ENCODE measurements around the gene F2RL2. TPM values are rescaled to one million over a fixed set of nuclear protein-coding genes. Genes with fewer than 3 reads are reported as not detected.

The F2RL2 gene
- total RNA-seq, 2 donors from 2014 or later = 0.10 to 1.4 TPM

DNA sequence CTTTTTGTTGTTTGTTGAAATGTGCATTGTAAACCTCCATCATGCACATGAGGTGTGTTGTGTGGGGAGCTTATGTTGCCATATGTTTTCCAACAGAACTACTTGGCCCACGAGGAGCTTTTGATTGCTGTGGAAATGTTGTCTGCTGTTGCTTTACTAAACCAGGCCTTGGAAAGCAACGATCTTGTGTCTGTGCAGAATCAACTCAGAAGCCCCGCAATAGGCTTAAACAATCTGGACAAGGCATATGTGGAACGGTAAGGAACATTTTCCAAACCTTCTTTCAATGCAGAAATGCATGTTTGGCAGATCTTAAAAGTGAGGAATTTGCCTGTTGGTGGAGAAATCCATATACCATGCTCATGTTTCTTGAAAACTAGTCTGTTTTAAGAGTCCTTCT, 22.5 kb downstream of the F2RL2 start:
- TF ChIP-seq, protein P1, sequence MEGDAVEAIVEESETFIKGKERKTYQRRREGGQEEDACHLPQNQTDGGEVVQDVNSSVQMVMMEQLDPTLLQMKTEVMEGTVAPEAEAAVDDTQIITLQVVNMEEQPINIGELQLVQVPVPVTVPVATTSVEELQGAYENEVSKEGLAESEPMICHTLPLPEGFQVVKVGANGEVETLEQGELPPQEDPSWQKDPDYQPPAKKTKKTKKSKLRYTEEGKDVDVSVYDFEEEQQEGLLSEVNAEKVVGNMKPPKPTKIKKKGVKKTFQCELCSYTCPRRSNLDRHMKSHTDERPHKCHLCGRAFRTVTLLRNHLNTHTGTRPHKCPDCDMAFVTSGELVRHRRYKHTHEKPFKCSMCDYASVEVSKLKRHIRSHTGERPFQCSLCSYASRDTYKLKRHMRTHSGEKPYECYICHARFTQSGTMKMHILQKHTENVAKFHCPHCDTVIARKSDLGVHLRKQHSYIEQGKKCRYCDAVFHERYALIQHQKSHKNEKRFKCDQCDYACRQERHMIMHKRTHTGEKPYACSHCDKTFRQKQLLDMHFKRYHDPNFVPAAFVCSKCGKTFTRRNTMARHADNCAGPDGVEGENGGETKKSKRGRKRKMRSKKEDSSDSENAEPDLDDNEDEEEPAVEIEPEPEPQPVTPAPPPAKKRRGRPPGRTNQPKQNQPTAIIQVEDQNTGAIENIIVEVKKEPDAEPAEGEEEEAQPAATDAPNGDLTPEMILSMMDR (IDR thresholded peaks at IDR 0.05) = no peak
- Histone ChIP-seq H3K4me1 (peaks cover 3% of the 10 kb centered on the region), H3K9me3 (no peaks in the 10 kb centered on the region), H3K4me3 (no peak overlapping the region), H3K9ac (ENCODE audit: low read depth in 2 of 2, low read length in 2 of 2) (no peak overlapping the region), H3K27ac (no peak overlapping the region), H3K27me3 (no peaks in the 10 kb centered on the region), H3K36me3 (no peaks in the 10 kb centered on the region)
- DNase-seq = no peak
- intact Hi-C loops (cut with DNase I) = loop anchor here (2.0 kb wide), 1 partner anchor 174 kb away; no protein-coding TSS in a partner anchor

DNA sequence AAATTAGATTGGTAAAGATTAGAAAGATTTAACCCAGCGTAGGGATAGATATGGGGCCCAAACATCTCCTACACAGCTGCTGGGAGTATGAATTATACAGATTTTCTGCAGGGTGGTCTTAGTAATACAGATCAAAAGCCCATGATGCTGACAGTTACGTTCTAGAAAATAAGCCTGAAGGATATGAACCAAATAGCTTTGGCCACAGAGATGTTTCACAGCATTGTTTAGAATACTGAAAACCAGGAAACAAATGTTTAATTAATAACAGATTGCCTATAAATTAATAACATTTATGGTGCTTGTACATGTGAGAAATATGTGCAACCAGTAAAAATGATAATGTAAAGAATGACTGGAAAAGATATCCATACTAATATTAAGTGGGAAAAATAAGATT, 24.7 kb downstream of the F2RL2 start:
- H3K27ac ChIP-seq = no peak overlapping the region
- H3K9ac ChIP-seq (ENCODE audit: low read depth in 2 of 2, low read length in 2 of 2) = no peak overlapping the region
- H3K27me3 ChIP-seq = no peaks in the 10 kb centered on the region
- H3K36me3 ChIP-seq = no peaks in the 10 kb centered on the region
- TF ChIP-seq, protein P1 (IDR thresholded peaks at IDR 0.05) = no peak
- H3K4me1 ChIP-seq = no peaks in the 10 kb centered on the region
- DNase-seq = no peak
- no peak overlapping the region for H3K4me3 ChIP-seq
- intact Hi-C loops (cut with DNase I) = no loop called here
- no peaks in the 10 kb centered on the region for H3K9me3 ChIP-seq

DNA sequence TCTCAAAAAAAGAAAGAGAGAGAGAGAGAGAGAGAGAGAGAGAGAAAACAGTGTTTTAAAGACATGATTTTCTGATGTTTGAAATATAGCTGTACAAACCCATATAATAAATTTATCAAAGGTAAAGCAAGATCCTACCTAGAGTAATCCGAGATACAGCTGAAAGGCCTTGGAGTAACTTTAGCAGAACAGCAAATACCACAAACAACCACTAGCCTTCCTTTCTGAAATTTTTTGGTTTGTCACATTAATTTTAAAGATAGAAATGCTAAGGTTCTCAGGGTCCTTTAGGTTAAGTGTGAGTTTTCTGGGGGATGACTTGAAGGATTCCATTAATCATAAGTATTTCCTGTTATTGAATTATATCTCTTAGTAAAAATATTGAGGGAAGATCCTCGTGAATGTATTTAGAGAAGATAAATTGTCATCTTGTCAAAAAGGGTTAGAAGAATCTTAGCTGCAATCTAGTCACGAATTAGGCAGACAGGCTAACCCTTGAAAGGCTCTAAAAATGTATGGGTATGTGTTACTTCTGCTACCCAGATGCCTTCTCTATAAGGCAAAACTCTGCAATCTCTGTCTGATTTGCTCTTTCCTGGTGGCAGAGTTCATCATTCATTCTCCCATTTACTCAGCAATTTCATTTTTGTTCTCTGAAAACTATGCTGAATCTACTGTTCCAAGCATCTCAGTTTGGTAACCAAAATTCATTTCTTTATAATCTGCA, 27.3 kb downstream of the F2RL2 start:
- Histone ChIP-seq H3K9ac (ENCODE audit: low read depth in 2 of 2, low read length in 2 of 2) (no peak overlapping the region), H3K27ac (no peak overlapping the region), H3K36me3 (no peaks in the 10 kb centered on the region), H3K27me3 (no peaks in the 10 kb centered on the region), H3K4me1 (no peaks in the 10 kb centered on the region), H3K9me3 (no peaks in the 10 kb centered on the region), H3K4me3 (no peak overlapping the region)
- TF ChIP-seq, protein P1 (IDR thresholded peaks at IDR 0.05) = no peak
- DNase-seq = no peak
- intact Hi-C loops (cut with DNase I) = no loop called here

DNA sequence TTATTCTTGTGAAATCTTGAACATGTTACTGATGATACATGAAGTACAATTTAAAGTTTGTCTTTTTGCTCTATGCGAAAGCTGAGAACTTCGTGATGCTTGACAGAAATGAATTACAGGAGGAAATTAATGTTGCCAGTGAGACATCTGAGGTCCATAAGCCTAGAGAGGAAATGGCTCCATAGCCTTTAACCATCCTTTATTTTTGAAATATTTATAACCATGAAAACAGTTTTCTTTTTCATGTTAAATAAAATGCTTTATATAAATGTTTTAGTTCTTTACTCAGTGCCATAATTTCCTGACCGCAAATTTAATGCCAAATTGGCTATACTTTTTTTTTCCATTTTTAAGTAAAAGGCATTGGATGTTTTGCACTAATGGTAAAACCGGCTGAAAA, 29.1 kb downstream of the F2RL2 start:
- no peaks in the 10 kb centered on the region for H3K9me3 ChIP-seq
- H3K9ac ChIP-seq (ENCODE audit: low read depth in 2 of 2, low read length in 2 of 2) = no peak overlapping the region
- no peaks in the 10 kb centered on the region for H3K4me1 ChIP-seq
- TF ChIP-seq, protein P1 (IDR thresholded peaks at IDR 0.05) = no peak
- H3K36me3 ChIP-seq = no peaks in the 10 kb centered on the region
- H3K4me3 ChIP-seq = no peak overlapping the region
- H3K27ac ChIP-seq = no peak overlapping the region
- intact Hi-C loops (cut with DNase I) = no loop called here
- DNase-seq = no peak
- H3K27me3 ChIP-seq = no peaks in the 10 kb centered on the region

DNA sequence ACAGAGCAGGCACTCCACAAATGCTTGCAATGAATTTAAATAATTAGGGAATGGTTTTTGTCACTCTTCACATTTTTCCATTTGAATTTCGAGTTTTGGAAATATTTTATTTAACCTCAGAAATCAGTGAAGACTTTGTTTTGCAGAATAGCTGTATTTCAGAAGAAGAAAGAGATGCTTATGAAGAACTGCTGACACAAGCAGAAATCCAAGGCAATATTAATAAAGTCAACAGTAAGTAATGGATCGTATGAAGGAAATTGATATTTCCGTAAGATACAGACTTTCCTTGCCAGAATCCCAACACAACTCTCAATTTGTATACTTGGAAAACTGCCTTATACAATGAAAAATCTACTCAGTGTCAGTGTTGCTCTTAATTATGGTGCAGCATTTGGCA, 30.5 kb downstream of the F2RL2 start:
- no peaks in the 10 kb centered on the region for H3K27me3 ChIP-seq
- TF ChIP-seq, protein P1 (IDR thresholded peaks at IDR 0.05) = no peak
- H3K4me1 ChIP-seq = no peaks in the 10 kb centered on the region
- H3K4me3 ChIP-seq = no peak overlapping the region
- intact Hi-C loops (cut with DNase I) = no loop called here
- H3K9me3 ChIP-seq = no peaks in the 10 kb centered on the region
- DNase-seq = no peak
- no peak overlapping the region for H3K27ac ChIP-seq
- no peak overlapping the region for H3K9ac ChIP-seq (ENCODE audit: low read depth in 2 of 2, low read length in 2 of 2)
- H3K36me3 ChIP-seq = no peaks in the 10 kb centered on the region

All from colonic mucosa (tissue), 4 donors.